BJ (cell line): ENCODE results near the gene ENTPD1. TPM values are rescaled to one million over a fixed set of nuclear protein-coding genes. Genes with fewer than 3 reads are reported as not detected.

ENCODE experiments used
- CTCF ChIA-PET: fragments of 350-600 bp; formaldehyde crosslinking; extraction: SDS; loops from one replicate; lab custom pipeline; 2021; ENCODE audit warnings: antibody characterized with exemption, inconsistent platforms; lab: Yijun Ruan, JAX
- POLR2A ChIA-PET: fragments of 300-600 bp; sonication (Branson Sonifier 250); formaldehyde crosslinking; extraction: SDS; loops from one replicate; lab custom pipeline; 2021; ENCODE audit warnings: antibody characterized with exemption; lab: Charles Lee
- DNase-seq: peaks from one replicate; pipeline ENCODE4 v3.0.0-alpha.2; 2011; ENCODE audit warnings: low read depth
- H3K27me3 ChIP-seq: 2 replicates; pipeline ENCODE4 v1.6.0; 2011; ENCODE audit warnings: low read length; ENCODE audit not compliant: control insufficient read depth, insufficient read depth
- H3K36me3 ChIP-seq: 2 replicates; pipeline ENCODE4 v1.5.1; 2011; ENCODE audit warnings: low read length; ENCODE audit not compliant: control insufficient read depth, insufficient read depth
- H3K4me3 ChIP-seq: 2 replicates; pipeline ENCODE4 v1.5.1; 2011; ENCODE audit warnings: low read depth, mild to moderate bottlenecking, control low read depth, low read length
- polyA plus RNA-seq: library from polyadenylated mRNA; depleted of rRNA; stranded (reverse); fragments of >200 nt; gene quantifications from 2 replicates; pipeline ENCODE4 v1.2.3, GENCODE V29; 2011
- TF ChIP-seq, protein P1 (sequence below): IDR thresholded peaks from 2 replicates; pipeline ENCODE4 v1.5.1; 2011; ENCODE audit warnings: low read depth, mild to moderate bottlenecking, control low read depth, inconsistent platforms, low read length, moderate library complexity; ENCODE audit not compliant: insufficient read depth

ENTPD1 gene
- polyA plus RNA-seq, 1 experiment: 0.20 TPM

- TF ChIP-seq, protein P1, sequence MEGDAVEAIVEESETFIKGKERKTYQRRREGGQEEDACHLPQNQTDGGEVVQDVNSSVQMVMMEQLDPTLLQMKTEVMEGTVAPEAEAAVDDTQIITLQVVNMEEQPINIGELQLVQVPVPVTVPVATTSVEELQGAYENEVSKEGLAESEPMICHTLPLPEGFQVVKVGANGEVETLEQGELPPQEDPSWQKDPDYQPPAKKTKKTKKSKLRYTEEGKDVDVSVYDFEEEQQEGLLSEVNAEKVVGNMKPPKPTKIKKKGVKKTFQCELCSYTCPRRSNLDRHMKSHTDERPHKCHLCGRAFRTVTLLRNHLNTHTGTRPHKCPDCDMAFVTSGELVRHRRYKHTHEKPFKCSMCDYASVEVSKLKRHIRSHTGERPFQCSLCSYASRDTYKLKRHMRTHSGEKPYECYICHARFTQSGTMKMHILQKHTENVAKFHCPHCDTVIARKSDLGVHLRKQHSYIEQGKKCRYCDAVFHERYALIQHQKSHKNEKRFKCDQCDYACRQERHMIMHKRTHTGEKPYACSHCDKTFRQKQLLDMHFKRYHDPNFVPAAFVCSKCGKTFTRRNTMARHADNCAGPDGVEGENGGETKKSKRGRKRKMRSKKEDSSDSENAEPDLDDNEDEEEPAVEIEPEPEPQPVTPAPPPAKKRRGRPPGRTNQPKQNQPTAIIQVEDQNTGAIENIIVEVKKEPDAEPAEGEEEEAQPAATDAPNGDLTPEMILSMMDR: no peak
- CTCF ChIA-PET: interaction anchor here (1.0 to 1.8 kb wide), 2 partner anchors 63 to 85 kb away, joined by 4 read pairs; partner anchors contain the start of gene TCTN3
- H3K36me3 ChIP-seq: no peaks in the 10 kb centered on the region
- no peak overlapping the region for H3K4me3 ChIP-seq
- no peaks in the 10 kb centered on the region for H3K27me3 ChIP-seq
- no peak for DNase-seq
- POLR2A ChIA-PET: no interaction called here
Observed at GRCh38 chr10:95756809-95757684, 1.1 kb downstream of the ENTPD1 start.

- Histone ChIP-seq H3K4me3 (no peak overlapping the region), H3K36me3 (no peaks in the 10 kb centered on the region), H3K27me3 (no peaks in the 10 kb centered on the region)
- TF ChIP-seq, protein P1: no peak
- DNase-seq: no peak
- ChIA-PET POLR2A (no interaction called here), CTCF (no interaction called here)
Observed at GRCh38 chr10:95758351-95759025, 2.5 kb downstream of the ENTPD1 start.

DNA sequence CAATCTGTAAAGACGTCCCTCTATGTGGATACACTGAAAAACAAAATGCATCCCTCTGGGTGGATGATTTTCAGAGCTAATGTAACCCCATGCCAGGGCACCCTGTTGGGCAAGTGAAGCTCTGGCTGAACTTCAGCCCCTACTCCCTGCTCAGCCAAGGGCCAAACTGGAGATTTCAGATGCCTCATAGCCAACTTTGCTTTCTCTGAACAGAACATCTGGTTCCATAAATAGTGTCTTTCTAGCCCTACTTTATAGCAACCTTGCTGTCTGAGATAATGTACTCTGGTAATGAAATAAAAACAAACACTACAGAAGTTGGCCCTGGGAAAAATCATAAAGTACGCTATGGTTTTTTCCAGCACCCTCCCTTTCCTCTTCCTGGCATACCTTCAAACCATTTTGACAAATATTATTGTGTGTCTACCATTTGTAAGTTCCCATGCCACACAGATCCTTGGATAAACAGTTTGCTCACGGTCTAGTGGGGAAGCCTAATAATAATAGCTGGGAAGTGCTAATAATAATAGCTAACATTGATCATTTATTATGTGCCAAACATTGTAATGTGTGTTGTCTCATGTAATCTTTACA lies 3.4 kb downstream of the ENTPD1 start:
- ChIA-PET CTCF (interaction anchor here (0.8 to 0.9 kb wide), 2 partner anchors 65 to 105 kb away, joined by 3 read pairs; partner anchors contain the start of gene TCTN3), POLR2A (no interaction called here)
- Histone ChIP-seq H3K27me3 (no peaks in the 10 kb centered on the region), H3K4me3 (no peak overlapping the region), H3K36me3 (no peaks in the 10 kb centered on the region)
- no peak for DNase-seq
- TF ChIP-seq, protein P1: no peak

GRCh38 chr10:95761939-95762492 lies 6.1 kb downstream of the ENTPD1 start:
- CTCF ChIA-PET: no interaction called here
- TF ChIP-seq, protein P1: no peak
- no peak for DNase-seq
- Histone ChIP-seq H3K4me3 (no peak overlapping the region), H3K27me3 (no peaks in the 10 kb centered on the region), H3K36me3 (no peaks in the 10 kb centered on the region)
- POLR2A ChIA-PET: no interaction called here
